Loucy (cell line): ENCODE data around the gene PTPRN2.

Source experiments
- H2AFZ ChIP-seq: fragments of 200-600 bp; sonication (generic); 2 replicates; pipeline ENCODE4 v1.6.0; 2016; ENCODE audit warnings: antibody characterized with exemption, mild to moderate bottlenecking, low read length, moderate library complexity
- H3F3A ChIP-seq: fragments of 200-600 bp; 2 replicates; pipeline ENCODE4 v1.6.0; 2016; ENCODE audit warnings: antibody characterized with exemption, low read depth, mild to moderate bottlenecking
- H3K27me3 ChIP-seq: fragments of 200-600 bp; sonication (generic); 2 replicates; pipeline ENCODE4 v1.6.1; 2014; ENCODE audit warnings: low read length, mild to moderate bottlenecking; ENCODE audit not compliant: insufficient read depth, poor library complexity, severe bottlenecking
- H3K36me3 ChIP-seq: fragments of 200-600 bp; sonication (generic); 2 replicates; pipeline ENCODE4 v1.6.1; 2016; ENCODE audit warnings: low read length; ENCODE audit not compliant: insufficient read depth
- H3K4me1 ChIP-seq: fragments of 200-600 bp; sonication (generic); 2 replicates; pipeline ENCODE4 v1.5.1; 2014; ENCODE audit warnings: low read length, mild to moderate bottlenecking; ENCODE audit not compliant: insufficient read depth, poor library complexity, severe bottlenecking
- H3K4me2 ChIP-seq: fragments of 200-600 bp; sonication (generic); 2 replicates; pipeline ENCODE4 v1.6.0; 2014; ENCODE audit warnings: antibody characterized with exemption, low read length, low read depth, mild to moderate bottlenecking; ENCODE audit not compliant: poor library complexity, severe bottlenecking
- H3K4me3 ChIP-seq: fragments of 200-600 bp; sonication (generic); 2 replicates; pipeline ENCODE4 v1.5.1; 2014; ENCODE audit warnings: low read length, mild to moderate bottlenecking, mixed read lengths; ENCODE audit not compliant: poor library complexity, severe bottlenecking
- H3K79me2 ChIP-seq: fragments of 200-600 bp; sonication (generic); 2 replicates; pipeline ENCODE4 v1.6.1; 2014; ENCODE audit warnings: low read length; ENCODE audit not compliant: insufficient read depth
- H3K9ac ChIP-seq: fragments of 200-600 bp; sonication (generic); 2 replicates; pipeline ENCODE4 v1.6.0; 2014; ENCODE audit warnings: mild to moderate bottlenecking, low read depth, low read length, moderate library complexity; ENCODE audit not compliant: poor library complexity, severe bottlenecking
- H3K9me2 ChIP-seq: fragments of 200-600 bp; sonication (generic); replicated peaks from 2 replicates; pipeline ENCODE4 v1.6.1; 2016; ENCODE audit warnings: low read depth, low read length, mixed read lengths
- H3K9me3 ChIP-seq: fragments of 200-600 bp; sonication (generic); 2 replicates; pipeline ENCODE4 v1.6.1; 2014; ENCODE audit warnings: mild to moderate bottlenecking, antibody characterized with exemption, low read length, low read depth; ENCODE audit not compliant: insufficient read depth
- H4K20me1 ChIP-seq: fragments of 200-600 bp; sonication (generic); 2 replicates; pipeline ENCODE4 v1.6.0; 2014; ENCODE audit warnings: antibody characterized with exemption, low read length, mild to moderate bottlenecking; ENCODE audit not compliant: insufficient read depth, poor library complexity, severe bottlenecking
- CTCF ChIP-seq: fragments of 200-600 bp; sonication (generic); conservative IDR thresholded peaks from 2 replicates; pipeline ENCODE4 v1.5.1; 2014; ENCODE audit warnings: mild to moderate bottlenecking, antibody characterized with exemption, low read length
- EZH2phosphoT487 ChIP-seq: fragments of 200-600 bp; IDR thresholded peaks from 2 replicates; pipeline ENCODE4 v1.6.1; 2018; ENCODE audit warnings: antibody characterized with exemption, mild to moderate bottlenecking, moderate library complexity, borderline replicate concordance

Gene PTPRN2

GRCh38 chr7:157757776-157758467 lies 829.7 kb downstream of the PTPRN2 start:
- Histone ChIP-seq H4K20me1 (no peaks in the 10 kb centered on the region), H3K9ac (no peak overlapping the region), H3K4me3 (no peak overlapping the region), H3K79me2 (no peaks in the 10 kb centered on the region), H2AFZ (no peak overlapping the region), H3K9me3 (no peaks in the 10 kb centered on the region; the same call in 1 of the 2 replicates), H3K4me2 (no peak overlapping the region), H3K27me3 (no peaks in the 10 kb centered on the region), H3F3A (no peaks in the 10 kb centered on the region), H3K36me3 (no peaks in the 10 kb centered on the region), H3K9me2 (no peaks in the 10 kb centered on the region), H3K4me1 (no peaks in the 10 kb centered on the region)
- TF ChIP-seq EZH2phosphoT487 (no peak), CTCF (no peak)

GRCh38 chr7:157757211-157757610 lies 830.4 kb downstream of the PTPRN2 start:
- Histone ChIP-seq H4K20me1 (no peaks in the 10 kb centered on the region), H3K9ac (no peak overlapping the region), H3K4me3 (no peak overlapping the region), H3K9me2 (no peaks in the 10 kb centered on the region), H3K27me3 (no peaks in the 10 kb centered on the region), H2AFZ (no peak overlapping the region), H3F3A (no peaks in the 10 kb centered on the region), H3K4me2 (no peak overlapping the region), H3K79me2 (no peaks in the 10 kb centered on the region), H3K36me3 (no peaks in the 10 kb centered on the region), H3K9me3 (no peaks in the 10 kb centered on the region; the same call in 1 of the 2 replicates), H3K4me1 (no peaks in the 10 kb centered on the region)
- TF ChIP-seq EZH2phosphoT487 = no peak
- TF ChIP-seq CTCF = no peak

- no peaks in the 10 kb centered on the region for H3K4me1 ChIP-seq
- H4K20me1 ChIP-seq = no peaks in the 10 kb centered on the region
- H3K36me3 ChIP-seq = no peaks in the 10 kb centered on the region
- TF ChIP-seq CTCF (no peak), EZH2phosphoT487 (no peak)
- H3K4me2 ChIP-seq = no peak overlapping the region
- H3F3A ChIP-seq = no peaks in the 10 kb centered on the region
- H3K9me2 ChIP-seq = no peaks in the 10 kb centered on the region
- H3K27me3 ChIP-seq = no peaks in the 10 kb centered on the region
- no peak overlapping the region for H3K4me3 ChIP-seq
- H3K9me3 ChIP-seq = no peaks in the 10 kb centered on the region; the same call in 1 of the 2 replicates
- no peaks in the 10 kb centered on the region for H3K79me2 ChIP-seq
- H3K9ac ChIP-seq = no peak overlapping the region
- H2AFZ ChIP-seq = no peak overlapping the region
These were observed 831.9 kb downstream of the PTPRN2 start for GRCh38 chr7:157755741-157756140.
